ENCODE results near the gene RNF220. TPM values are rescaled to one million over a fixed set of nuclear protein-coding genes. Genes with fewer than 3 reads are reported as not detected.

RNF220 gene
- total and polyA plus RNA-seq, 9 of the 15 experiments (the other 6 are each of a cell fraction or from before 2014, with no cell fraction given) = 5.1 to 117 (median 66.9) TPM

DNA sequence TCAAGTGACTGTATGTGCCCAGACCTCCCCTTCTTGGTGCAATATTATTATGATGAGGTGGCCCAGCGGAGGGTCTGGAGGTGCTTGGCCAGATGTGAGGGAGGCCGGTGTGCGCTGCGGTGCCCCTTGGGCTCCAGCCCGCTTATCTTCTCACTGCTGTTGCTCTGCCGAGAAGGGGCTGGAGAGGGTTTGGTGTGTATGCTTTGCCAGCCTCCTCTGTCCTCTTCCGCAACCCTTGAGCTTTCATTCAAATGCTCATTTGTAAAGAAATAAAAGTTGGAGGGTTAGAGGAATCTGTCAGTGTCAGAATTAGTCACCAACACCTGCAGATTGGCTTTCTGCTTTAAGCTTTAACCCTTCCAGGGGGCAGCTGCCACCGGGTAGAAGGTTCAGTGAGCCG is 19.7 kb downstream of the RNF220 start:
- no peak for DNase-seq (ENCODE audit: extremely low read depth in 1 of 4, low spot score in 3 of 4)
- Histone ChIP-seq H3K9ac (ENCODE audit: insufficient read depth in 1 of 2, low read depth in 2 of 2, low read length in 2 of 2) (no peak overlapping the region), H3K4me3 (no peak overlapping the region), H2AFZ (ENCODE audit: low read depth, low read length) (no peak overlapping the region), H3K4me1 (replicated peaks in 1 of 2; ENCODE audit: control insufficient read depth in 2 of 2, insufficient read depth in 2 of 2, low read length in 2 of 2) (no peaks in the 10 kb centered on the region), H3K9me3 (replicated peaks; ENCODE audit: control insufficient read depth, insufficient read depth, low read depth, low read length) (no peaks in the 10 kb centered on the region), H3K4me2 (ENCODE audit: insufficient read depth, low read length) (no peak overlapping the region), H3K27ac (ENCODE audit: extremely low read depth, low read depth, low read length) (no peak overlapping the region), H3K36me3 (ENCODE audit: control insufficient read depth, insufficient read depth, low read length) (no peaks in the 10 kb centered on the region), H3K9me1 (ENCODE audit: control insufficient read depth, insufficient read depth, low read length) (no peaks in the 10 kb centered on the region), H3K79me2 (ENCODE audit: control insufficient read depth, insufficient read depth, low read length) (no peaks in the 10 kb centered on the region), H4K20me1 (replicated peaks; ENCODE audit: control insufficient read depth, insufficient read depth, low read length) (0 out of 2 replicates have a peak, but pooled peaks cover 9% of the 10 kb centered on the region), H3K27me3 (ENCODE audit: control insufficient read depth in 2 of 2, insufficient read depth in 2 of 2, low read length in 2 of 2) (peaks cover 48 to 70% of the 10 kb centered on the region in 2 experiments)
- FAIRE-seq = no peak
- intact Hi-C loops (cut with micrococcal nuclease) (no loop called here), in situ Hi-C loops (cut with MboI) (no loop called here)
- POLR2A ChIA-PET = no interaction called here
- 4% methylated on average over 9 of the region's 9 CpGs for WGBS (ENCODE audit: insufficient coverage, low coverage, missing lambda C conversion rate)
- no TSS peak for BruUV-seq (replicated peaks)
- CTCF ChIA-PET (ENCODE audit: low intra/inter-chr PET ratio) = interaction anchor here (0.6 kb wide), 1 partner anchor 61 kb away, joined by 3 read pairs; no protein-coding TSS in a partner anchor
- ATAC-seq = no peak
- TF ChIP-seq, protein P1, sequence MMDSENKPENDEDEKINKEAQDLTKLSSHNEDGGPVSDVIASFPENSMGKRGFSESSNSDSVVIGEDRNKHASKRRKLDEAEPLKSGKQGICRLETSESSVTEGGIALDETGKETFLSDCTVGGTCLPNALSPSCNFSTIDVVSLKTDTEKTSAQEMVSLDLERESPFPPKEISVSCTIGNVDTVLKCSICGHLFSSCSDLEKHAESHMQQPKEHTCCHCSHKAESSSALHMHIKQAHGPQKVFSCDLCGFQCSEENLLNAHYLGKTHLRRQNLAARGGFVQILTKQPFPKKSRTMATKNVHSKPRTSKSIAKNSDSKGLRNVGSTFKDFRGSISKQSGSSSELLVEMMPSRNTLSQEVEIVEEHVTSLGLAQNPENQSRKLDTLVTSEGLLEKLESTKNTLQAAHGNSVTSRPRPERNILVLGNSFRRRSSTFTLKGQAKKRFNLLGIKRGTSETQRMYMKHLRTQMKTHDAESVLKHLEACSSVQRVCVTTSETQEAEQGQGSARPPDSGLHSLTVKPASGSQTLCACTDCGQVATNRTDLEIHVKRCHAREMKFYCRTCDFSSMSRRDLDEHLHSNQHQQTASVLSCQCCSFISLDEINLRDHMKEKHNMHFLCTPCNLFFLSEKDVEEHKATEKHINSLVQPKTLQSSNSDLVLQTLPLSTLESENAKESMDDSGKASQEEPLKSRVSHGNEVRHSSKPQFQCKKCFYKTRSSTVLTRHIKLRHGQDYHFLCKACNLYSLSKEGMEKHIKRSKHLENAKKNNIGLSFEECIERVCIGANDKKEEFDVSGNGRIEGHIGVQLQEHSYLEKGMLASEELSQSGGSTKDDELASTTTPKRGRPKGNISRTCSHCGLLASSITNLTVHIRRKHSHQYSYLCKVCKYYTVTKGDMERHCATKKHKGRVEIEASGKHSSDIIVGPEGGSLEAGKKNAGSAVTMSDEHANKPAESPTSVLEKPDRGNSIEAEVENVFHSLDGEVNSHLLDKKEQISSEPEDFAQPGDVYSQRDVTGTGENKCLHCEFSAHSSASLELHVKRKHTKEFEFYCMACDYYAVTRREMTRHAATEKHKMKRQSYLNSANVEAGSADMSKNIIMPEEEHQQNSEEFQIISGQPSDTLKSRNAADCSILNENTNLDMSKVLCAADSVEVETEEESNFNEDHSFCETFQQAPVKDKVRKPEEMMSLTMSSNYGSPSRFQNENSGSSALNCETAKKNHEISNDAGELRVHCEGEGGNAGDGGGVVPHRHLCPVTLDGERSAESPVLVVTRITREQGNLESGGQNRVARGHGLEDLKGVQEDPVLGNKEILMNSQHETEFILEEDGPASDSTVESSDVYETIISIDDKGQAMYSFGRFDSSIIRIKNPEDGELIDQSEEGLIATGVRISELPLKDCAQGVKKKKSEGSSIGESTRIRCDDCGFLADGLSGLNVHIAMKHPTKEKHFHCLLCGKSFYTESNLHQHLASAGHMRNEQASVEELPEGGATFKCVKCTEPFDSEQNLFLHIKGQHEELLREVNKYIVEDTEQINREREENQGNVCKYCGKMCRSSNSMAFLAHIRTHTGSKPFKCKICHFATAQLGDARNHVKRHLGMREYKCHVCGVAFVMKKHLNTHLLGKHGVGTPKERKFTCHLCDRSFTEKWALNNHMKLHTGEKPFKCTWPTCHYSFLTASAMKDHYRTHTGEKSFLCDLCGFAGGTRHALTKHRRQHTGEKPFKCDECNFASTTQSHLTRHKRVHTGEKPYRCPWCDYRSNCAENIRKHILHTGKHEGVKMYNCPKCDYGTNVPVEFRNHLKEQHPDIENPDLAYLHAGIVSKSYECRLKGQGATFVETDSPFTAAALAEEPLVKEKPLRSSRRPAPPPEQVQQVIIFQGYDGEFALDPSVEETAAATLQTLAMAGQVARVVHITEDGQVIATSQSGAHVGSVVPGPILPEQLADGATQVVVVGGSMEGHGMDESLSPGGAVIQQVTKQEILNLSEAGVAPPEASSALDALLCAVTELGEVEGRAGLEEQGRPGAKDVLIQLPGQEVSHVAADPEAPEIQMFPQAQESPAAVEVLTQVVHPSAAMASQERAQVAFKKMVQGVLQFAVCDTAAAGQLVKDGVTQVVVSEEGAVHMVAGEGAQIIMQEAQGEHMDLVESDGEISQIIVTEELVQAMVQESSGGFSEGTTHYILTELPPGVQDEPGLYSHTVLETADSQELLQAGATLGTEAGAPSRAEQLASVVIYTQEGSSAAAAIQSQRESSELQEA (IDR thresholded peaks at IDR 0.05; ENCODE audit: low read depth) = no peak
- no peak for TF ChIP-seq NFIX (CRISPR knock-in tag; IDR thresholded peaks at IDR 0.05; ENCODE audit: low read depth)
- TF ChIP-seq E2F3 (CRISPR knock-in tag; IDR thresholded peaks at IDR 0.05) = no peak
- TF ChIP-seq ZBTB5 (IDR thresholded peaks at IDR 0.05) = no peak
- TF ChIP-seq SRSF7 (optimal IDR thresholded peaks at IDR 0.05; ENCODE audit: low read depth, low read length) = no peak
- TF ChIP-seq ZKSCAN3 (CRISPR knock-in tag; IDR thresholded peaks at IDR 0.05) = no peak
- TF ChIP-seq, protein P2, sequence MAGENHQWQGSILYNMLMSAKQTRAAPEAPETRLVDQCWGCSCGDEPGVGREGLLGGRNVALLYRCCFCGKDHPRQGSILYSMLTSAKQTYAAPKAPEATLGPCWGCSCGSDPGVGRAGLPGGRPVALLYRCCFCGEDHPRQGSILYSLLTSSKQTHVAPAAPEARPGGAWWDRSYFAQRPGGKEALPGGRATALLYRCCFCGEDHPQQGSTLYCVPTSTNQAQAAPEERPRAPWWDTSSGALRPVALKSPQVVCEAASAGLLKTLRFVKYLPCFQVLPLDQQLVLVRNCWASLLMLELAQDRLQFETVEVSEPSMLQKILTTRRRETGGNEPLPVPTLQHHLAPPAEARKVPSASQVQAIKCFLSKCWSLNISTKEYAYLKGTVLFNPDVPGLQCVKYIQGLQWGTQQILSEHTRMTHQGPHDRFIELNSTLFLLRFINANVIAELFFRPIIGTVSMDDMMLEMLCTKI (IDR thresholded peaks at IDR 0.05; ENCODE audit: partially characterized antibody) = no peak
- TF ChIP-seq HNRNPUL1 (IDR thresholded peaks at IDR 0.05; ENCODE audit: low read length) = no peak
- no peak for TF ChIP-seq MTA2 (IDR thresholded peaks at IDR 0.05; ENCODE audit: low read depth)
- TF ChIP-seq SMAD2 (IDR thresholded peaks at IDR 0.05; ENCODE audit: low read depth, low read length) = no peak

Measured in K562 (cell line).